NCI-H82 (cell line): ENCODE results near the gene ITIH6.

Experiments
- DNase-seq: peaks from one replicate; lab custom pipeline; 2025; lab: John Stamatoyannopoulos, UW

Gene ITIH6

DNA sequence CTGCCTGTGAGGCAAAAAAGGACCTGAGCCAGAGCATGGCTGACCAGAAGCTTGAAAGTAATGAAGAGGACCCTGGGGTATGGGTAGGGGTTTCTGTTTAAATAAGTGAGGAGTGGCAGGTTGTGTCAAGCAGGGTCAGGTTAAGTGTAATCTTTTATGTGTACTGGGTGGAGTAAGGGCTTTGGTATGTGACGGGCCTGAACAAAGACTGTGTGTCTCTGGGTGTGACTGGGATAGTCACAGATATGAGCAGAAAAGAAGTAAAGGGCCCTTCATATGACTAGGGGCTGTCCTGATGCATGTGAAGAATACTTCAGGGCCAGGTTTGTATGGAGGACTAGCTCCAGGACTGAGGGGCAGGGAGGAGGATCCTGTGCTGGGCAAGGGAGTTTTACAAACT, 82.4 kb downstream of the ITIH6 start:
- no peak for DNase-seq

GRCh38 chrX:54714424-54714823, 83.6 kb downstream of the ITIH6 start:
- DNase-seq = no peak

DNA sequence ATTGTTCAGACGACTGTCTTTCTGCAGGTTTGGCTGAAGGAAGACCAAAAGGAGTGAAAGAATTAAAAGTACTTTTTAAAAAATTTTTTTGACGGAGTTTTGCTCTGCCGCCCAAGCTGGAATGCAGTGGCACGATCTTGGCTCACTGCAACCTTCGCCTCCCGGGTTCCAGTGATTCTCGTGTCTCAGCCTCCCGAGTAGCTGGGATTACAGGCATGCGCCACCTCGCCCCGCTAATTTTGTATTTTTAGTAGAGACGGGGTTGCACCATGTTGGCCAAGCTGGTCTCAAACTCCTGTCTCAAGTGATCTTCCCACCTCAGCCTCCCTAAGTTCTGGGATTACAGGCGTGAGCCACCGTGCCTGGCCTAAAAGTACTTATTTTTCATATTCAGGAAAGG, 86.3 kb downstream of the ITIH6 start:
- no peak for DNase-seq

DNA sequence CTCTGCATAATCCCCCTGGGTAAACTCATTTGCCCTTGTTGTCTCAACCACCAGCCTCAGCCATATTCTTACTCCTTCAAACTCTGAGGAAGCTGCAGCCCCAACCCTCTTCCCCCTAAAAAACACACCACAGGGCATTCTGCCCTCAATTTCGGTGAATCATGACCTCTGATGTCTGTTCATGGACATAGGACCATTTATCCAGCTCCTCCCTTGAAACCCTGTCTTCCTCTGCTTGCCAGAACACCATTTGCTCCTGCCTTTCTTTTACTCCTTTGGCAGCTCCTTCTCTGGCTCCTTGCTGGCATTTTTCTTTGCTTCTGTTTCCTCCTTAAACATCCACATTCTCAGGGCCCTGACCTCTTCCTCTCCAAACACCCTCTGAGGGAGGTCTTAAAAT, 87.1 kb downstream of the ITIH6 start:
- DNase-seq = no peak

DNA sequence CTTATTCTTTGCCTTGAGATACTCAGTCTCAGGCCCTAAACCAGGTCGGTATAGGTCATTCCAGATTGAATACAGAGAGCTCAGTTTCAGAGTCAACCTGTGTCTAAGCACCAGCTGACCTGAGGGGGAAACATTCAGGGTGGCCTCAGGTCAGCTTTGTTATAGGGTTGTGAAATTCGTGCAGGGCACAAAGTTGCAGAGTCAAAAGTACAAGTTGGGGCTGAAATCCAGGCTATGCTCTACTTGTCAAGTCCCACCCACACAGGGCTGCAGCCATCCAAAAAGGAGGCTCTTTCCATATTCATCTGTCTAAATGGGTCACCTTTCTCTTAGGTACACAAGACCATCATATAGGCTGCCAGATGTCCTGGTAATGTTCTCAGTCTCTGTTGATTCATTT, 89.7 kb downstream of the ITIH6 start:
- no peak for DNase-seq
